GM21360 (cell line): Measurements from ENCODE around the gene ALPI.

Experiments used
- ATAC-seq: cut with Tn5 transposase; IDR thresholded peaks from one replicate; pipeline ENCODE4 v1.9.1; 2021; ENCODE audit warnings: mild to moderate bottlenecking, moderate library complexity; ENCODE audit not compliant: unreplicated experiment

The ALPI gene

DNA sequence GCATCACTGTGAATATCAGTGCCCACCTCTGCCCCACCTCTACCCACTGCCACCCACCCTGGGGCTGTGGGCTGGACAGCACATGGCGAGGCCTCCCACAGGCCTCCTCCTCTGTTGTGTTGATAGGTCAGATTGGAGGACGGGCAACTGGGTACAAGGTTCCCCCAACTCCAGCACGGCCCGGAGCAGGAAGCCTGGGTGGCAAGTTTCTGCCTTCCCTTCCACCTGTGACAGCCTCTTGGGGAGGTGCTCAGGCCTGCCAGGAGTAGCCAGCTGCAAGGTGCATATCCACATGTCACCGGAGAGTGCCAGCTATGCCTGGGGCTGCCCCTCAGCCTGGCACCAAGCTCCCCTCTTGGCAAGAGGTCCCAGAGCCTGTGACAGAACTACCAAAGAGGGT lies 38.6 kb downstream of the ALPI start:
- ATAC-seq: no peak

DNA sequence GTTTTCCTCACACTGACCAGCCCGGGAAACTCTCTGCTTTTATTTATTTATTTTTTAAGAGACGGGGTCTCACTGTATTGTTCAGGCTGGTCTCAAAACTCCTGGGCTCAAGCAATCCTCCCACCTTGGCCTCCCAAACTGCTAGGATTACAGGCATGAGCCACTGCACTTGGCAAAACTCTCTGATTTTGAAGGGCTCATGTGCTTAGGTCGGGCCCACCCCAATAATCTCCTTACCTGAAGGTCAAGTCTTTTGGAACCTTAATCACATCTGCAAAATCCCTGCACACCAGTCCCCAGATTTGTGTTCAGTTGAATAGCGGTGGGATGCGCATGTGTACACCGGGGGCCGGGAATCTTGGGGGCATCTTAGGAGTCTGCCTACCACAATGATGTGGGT lies 39.3 kb downstream of the ALPI start:
- no peak for ATAC-seq

DNA sequence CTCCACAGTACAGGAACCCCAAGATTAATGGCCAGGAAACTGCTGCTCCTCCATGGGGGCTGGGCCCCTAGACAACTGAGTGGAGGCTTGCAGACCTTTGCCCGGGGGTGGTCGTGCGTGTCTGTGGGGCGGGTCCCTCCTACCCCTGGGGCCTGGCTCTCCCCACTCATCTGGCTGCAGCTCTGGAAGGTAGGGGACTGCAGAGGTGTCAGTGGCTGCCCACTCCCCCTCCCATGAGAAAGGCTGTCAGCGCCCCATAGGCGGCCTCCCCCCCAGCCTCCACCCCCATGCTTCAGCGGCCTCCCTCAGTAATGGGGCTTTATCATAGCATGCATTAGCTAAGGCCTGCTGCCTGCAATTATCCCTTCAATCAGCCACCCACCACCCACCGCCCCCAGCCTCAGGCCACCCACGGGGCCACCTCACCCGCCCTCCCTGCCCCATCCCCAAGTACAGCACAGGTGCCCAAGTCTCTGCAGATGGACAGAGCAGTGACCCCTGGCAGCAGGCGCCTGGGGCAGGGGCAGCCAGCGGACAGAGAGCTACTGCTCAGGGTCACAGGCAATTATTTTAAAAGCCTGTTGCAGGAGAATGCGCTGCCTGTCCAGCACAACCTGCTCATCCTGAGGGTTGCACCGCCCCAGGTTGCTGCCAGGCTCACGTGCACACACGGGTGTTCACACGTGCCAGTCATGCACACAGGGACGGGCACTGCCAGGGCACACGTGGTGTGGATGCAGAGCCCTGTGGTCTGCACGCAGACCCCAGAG lies 40.7 kb downstream of the ALPI start:
- no peak for ATAC-seq

DNA sequence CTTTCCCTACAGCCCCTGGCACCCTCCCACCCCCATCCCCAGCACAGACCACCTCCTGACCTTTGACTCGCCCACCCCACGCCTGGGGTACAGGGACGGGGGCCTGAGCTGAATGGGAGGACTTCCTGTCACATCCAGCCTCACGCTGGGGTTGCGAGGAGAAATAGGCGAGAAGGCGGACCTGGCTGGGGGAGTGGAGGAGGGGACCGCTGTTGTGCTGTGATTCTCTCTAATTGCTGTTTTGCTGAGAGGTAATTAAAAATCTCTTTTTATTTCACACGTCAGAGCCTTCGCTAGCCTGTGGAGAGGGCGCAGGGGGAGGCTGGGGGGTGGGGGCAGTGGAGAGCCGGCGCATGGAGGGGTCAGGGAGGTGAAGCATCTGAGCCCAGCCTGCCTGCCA lies 41.4 kb downstream of the ALPI start:
- ATAC-seq: no peak

DNA sequence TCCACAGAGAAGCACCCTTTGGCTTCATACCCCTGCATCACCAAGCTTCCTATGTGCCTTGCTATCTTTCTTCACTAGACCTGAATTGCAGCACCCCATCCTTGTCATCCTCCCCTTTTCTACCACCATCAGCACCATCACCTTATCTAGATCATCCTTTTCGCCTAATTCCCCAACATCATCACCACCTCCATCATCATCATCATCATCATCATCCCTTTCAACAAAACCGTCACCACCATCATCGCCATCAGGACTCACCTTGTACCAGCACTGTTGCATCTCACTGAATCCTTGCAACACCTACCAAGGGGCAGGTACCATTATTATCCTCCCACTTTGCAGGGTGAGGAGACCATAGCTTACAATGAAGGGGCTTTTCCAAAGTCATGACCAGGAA lies 42.5 kb downstream of the ALPI start:
- ATAC-seq: no peak

DNA sequence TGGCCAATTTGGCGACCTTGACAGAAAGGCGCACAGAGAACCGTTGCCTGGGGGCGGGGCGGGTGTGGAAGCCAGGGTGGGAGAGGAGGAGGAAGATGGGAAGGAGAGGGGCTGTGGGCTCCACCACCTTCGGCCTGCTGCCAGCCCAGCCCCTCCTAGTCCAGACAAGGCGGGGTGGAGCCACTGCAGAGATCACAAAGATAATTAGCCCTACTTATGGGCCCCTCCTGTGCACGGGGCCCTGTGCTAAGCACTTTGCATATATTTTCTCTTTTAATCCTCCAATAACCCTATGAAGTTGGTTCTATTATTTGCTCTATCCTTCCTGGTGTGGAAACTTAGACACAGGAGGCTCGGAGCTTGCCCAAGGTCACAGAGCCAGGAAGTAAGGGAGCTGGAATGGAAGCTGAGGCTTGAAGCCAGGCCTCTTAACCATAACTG lies 45.4 kb downstream of the ALPI start:
- no peak for ATAC-seq

DNA sequence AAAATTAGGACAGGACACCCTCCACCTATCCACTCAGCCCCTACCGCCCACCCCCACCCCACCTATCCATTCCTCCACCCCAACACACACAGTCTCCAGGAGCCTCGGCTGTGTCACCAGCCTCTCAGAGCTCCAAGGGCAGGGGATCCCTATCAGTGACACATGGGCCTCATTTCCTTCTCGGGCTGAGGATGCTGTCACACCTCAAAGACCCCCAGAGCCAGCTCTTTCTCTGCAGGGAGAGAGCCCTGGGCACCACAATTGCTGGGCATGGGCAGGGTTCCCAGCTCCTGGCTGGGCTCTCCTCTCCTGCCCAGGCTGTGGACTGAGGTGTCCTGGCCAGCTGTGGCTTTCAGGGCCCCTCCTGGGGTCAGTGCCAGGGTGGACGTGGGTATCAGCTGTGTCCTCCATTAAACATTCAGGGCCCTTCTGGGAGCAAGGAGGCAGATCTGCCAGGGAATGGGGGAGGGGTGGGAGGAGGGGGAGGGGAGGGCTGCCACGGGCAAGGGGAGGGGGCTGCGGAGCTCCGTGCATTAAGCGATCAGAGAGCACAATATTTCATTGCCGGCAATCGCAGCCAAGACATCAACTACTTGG lies 45.9 kb downstream of the ALPI start:
- ATAC-seq: no peak

DNA sequence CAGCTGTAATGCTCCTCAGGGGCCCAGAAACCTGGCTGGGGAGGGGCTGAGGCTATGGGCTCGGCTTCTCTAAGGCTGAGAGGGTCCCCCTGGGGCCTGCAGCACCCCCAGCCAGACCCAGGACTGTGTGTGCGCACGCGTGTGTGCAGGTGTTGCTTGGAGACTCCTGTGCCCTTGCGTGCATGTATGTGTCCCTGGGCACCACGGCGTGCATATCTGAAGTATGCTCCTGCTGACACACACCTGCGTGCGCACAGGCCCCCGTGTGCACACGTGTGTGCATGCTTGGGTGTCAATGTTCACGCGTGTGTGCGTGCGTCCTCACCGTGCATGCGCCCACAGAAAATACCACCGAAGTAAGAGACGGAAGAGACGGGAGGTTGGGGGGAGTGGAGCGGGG lies 46.6 kb downstream of the ALPI start:
- no peak for ATAC-seq

DNA sequence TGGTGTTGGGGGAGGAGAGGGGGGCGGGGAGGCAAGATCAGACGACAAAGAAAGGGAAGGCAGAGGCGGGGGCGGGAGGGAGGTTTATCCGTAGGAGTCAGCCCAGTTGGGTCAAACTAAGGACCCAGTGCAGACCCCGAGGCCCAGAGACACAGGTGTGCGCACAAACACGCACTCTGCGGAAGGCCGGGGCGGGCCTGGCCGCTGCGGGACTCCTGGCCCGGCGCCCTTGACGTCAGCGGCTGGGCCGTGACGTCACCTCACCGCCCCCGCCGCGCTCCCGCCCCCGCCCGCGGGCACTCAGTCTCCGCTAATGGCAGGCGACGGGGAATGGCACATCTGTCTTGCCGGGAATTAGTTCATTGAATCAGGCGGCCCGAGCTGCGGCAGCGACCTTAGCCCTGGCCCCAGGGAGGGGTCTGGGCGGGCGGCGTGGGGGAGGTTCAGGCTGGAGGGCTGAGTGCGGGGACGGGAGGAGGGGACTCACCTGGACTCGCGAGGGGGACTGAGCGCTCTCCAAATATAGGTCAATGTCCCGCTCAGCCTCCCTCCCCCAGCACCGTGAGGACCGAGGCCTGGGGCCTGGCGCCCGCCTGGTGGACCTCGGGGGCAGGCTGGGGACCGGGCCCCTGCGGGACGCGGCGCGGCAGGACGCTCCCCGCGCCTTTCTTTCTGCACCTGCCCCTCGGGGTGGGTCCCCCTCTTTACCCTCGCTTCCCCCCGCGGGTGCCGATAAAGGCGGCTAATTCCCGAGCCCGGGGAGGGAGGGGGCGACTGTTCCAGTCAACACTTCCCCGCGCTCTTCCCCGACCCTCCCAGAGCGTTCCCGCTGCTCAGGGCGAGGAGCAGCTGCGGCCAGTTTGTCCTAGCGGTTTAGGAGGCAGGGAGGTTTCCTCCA lies 47.2 kb downstream of the ALPI start:
- ATAC-seq: no peak

DNA sequence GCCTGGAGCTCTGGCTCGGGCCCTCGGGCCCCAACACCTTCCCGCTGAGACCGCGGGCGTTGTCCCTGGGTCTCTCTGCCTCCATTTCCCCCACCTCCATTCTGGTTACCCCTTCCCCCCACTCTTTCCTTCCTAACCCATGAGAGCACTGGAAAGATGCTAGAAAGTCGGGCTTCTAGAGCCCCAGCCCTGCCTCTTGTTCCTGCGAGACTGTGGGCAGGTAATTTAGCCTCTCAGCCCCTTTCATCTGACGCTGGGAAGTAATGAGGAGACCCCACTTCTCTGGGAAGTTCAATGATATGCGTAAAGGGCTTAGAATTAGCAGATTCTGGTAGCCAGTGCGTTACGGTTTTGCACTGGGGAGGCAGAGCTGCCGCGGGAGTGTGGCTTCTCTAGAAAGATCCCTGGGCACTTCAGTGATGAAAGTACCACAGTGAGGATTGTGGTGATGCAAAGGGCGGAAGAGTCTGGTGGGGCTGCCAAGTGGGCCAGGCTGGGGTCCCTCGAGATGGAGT lies 47.9 kb downstream of the ALPI start:
- ATAC-seq: no peak

DNA sequence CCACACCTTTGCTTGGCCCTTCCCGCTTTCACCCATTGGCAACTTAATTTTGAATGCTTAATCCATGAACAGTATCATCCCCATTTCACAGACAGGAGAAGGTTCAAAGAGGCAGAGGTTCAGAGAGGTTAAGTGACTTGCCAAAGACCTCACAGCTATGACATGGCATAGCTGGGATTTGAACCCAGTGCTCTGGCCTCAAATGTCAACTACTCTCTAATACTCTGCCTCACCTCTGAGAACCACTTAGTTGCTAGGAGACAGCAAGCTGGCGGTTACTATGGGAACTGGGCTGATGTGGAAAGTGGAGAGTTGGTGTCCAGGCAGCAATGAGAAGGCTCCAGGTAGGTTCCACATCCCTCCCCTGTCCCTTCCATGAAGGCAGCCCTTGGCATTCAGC lies 48.5 kb downstream of the ALPI start:
- ATAC-seq: no peak

DNA sequence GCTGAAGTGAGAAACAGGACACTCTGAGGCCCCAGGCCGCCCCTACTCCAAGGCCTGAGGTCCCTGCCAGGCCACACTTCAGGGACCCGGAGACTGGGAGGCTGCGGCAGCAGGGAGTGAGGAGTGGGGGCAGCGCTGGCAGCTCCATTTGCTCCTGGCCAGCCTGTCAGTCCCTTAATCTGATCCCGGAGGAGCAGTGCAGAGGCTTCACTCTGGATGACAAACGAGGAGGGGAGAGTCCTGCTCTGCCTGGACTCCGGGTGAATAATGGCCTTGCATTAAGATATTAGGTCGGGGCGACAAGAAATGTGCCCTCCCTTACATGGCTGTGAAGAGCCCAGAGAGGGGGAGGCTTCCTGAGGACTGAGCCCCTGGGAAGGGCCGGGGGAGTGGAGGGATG lies 49.9 kb downstream of the ALPI start:
- no peak for ATAC-seq

DNA sequence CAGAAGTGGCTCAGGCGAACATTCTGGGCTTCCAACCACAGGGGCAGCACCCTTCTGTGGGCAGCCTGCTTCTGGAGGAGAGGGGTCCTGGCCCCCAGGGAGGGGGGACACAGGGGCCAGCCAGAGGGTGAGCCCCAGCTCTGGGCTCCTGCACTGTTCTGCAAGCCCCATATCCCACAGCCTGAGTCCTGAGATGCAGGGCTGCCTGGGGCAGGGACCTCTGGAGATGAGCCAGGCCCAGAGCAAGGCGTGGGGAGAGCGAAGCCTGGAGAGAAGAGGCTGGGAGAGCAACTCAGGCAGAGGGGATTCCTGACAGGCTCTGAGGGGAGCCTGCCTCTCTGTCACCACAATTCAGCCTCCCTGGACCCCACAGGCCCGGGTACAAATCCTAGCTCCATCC lies 50.8 kb downstream of the ALPI start:
- no peak for ATAC-seq

DNA sequence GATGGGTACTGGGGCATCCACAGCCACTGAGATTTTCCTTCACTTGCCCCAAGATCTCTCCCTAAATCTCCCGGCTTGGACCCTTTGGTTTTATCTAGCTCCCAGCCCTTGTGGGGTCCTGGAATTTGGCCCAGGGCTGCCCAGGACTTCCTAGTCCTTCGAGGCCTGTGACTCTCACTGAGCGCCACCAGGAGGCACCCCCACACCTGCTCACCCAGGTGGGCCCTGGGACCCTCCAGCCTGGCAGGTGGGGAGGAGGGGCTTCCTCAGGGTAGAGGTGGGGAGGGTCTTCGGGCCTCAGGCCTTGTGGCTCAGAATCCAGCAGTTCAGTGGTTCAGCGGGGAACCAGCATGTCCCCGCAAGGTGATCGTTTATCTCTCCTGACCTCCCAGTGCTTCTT lies 52.3 kb downstream of the ALPI start:
- ATAC-seq: no peak
